NCI-H226 (cell line): ENCODE measurements around the gene GATA3.

Experiments
- DNase-seq: peaks from one replicate; pipeline ENCODE4 v3.0.0-alpha.2; 2015

The GATA3 gene

DNA sequence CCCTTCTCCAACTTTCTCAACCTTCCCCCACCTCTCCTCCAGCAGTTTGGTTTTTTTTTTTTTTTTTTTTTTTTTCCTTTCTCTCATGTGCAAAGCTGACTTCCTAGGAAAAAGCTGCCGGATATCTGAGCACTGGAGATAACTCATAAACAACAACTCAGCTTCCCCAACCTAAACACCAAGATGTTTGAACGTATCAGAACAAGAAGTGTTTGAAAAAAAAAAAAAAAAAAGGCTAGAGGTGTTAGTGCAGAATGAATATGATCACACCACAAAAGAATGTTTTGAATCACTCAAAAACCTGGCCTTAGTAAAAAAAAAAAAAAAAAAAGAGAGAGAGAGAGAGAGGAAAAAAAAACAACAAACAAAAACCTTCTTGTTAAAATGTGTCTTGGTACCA is 11.2 kb downstream of the GATA3 start:
- peak; percentile 44 for DNase-seq

DNA sequence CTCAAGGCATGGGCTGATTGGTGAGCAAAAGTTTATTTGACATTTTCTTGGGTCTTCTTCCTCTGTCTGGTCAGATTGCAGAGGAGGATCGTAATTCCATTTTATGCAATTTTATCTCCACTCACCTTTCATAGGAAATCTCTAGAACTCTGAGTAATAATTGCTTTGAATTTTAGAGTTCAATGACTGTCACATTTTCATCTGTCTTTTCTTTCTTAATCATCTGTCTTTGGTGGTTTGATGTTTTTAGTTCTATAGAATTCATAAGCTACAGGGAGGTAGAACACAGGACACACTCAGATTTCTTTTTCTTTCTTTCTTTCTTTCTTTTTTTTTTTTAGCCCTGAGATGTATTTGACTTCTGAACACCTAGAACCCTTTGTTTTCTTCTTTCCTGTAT is 11.6 kb downstream of the GATA3 start:
- no peak for DNase-seq

DNA sequence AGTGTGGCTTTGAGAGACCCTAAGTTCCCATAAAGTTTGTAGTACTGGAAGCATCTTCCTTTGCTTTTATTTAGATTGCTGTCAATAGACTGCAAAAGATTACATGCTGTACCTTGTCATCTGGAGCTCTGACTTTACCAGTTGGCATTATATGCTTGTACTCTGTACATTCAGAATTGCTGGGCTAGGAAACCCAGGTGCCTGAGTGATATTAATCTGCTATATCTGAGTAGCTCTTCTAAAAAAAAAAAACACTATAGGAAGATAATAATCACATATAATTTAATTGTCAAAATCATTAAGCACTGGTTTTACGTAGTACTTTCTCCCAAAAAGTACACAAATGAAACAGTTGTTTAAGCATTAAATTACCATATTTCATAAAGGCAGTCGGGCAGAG is 12.3 kb downstream of the GATA3 start:
- DNase-seq: no peak

DNA sequence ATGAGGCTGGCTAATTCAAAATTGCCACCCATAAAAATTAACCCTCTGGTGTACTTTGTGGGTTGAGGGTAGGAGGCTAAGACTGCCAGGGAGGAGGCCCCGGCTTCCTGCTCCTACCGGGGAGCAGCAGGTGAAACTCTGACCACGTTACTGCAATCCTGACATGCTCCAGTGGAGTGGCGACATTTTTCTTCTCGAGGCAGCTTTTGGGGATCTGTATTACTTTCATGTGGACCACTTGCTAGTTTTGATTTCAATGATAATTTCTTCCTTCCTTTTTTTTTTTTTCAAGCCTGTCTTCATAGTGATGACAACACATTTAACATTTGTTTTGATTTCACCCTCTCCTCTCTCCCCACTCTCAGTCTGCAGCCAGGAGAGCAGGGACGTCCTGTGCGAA is 14.6 kb downstream of the GATA3 start:
- no peak for DNase-seq

DNA sequence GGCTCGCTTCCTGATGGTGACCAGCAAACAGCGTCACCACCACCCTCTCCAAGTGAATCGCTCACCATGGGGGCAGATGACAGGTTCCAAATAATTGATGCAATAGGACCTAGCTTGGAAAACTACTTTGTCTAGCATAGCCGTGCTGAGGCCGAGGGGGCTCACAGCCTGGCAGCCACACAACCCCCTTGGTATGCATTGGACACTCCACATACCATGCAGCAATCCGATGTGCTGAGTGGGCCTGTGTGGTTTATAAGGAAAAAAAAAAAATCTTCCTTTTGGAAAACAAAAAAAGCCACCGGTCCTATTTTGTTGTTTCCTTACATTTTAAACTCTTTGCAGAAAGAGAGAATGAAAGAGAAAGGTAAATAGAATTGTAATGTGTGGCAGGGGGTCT is 15.1 kb downstream of the GATA3 start:
- no peak for DNase-seq

DNA sequence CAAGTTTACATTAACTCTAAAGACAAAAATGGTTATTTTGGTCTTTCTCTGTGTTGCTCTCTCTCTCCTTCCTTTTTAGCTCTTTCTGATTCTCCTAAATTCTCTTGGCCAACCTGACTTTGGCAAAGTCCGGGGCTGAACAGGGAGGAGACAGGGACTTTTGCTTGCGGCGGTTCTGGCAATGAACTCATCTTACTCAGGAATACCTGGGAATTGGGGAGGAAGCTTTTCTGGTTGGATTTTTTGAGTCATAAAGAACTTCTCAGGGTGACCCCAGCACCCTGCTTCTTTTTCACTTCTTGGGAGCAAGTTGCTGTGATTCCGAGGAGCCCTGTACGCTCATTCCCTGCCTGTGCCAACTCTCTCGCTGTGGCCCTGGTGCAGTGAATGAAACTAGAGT is 16.0 kb downstream of the GATA3 start:
- no peak for DNase-seq

DNA sequence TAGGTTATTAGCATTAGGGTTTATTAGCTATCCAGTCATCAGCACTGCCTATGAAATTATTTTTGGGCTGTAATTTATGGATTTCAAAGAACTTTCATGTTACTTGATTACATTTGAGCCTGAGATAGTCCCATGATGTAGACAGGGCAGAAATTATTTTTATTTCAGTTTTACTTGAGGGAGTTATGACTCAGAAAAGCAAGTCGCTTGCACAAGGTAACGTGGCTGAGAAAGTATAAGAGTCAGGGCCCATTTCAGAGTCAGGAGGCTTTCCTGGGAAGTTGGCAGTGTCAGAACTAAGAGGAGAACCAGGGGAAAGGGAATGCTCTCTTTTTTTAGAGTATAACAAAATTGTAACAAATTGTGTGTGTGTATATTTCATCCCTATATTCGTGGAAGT is 16.5 kb downstream of the GATA3 start:
- DNase-seq: no peak

DNA sequence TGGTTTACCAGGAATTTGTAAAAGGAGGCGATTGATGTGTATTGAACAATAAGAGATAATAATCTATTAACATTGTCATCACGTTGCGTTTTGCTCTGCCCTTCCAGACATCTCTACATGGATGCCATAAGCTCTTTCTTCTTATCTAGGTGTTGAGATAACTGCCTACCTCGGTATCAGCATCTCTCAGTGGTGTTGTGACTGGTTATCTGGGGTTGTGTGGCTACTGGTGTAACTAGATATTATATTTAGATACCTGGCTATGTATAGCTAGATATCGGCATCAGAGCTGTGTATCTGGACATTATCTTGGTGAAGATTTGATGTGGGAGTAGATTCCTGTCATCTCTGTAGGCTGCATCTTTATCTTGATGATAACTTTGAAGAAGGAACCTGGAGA is 17.2 kb downstream of the GATA3 start:
- no peak for DNase-seq

DNA sequence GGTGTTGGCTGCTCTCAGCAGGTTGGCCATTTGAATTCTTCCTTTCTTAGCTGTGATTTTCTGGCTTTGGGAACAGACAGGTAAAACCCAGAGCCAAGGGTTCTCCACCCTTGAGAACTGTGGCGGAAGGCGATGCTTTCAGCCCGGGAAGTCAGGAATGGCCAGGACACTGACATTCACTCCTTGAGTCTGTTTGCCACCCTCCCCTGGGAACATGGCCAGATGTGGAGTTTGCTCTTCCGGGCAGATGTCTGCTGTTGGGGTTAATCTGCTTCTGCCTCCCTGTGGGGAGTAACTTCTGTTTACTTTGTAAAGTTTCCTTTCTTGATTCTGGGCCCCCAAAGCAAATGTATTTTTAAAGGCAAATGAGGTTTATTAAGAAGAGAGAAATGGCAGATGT is 17.7 kb downstream of the GATA3 start:
- DNase-seq: no peak

DNA sequence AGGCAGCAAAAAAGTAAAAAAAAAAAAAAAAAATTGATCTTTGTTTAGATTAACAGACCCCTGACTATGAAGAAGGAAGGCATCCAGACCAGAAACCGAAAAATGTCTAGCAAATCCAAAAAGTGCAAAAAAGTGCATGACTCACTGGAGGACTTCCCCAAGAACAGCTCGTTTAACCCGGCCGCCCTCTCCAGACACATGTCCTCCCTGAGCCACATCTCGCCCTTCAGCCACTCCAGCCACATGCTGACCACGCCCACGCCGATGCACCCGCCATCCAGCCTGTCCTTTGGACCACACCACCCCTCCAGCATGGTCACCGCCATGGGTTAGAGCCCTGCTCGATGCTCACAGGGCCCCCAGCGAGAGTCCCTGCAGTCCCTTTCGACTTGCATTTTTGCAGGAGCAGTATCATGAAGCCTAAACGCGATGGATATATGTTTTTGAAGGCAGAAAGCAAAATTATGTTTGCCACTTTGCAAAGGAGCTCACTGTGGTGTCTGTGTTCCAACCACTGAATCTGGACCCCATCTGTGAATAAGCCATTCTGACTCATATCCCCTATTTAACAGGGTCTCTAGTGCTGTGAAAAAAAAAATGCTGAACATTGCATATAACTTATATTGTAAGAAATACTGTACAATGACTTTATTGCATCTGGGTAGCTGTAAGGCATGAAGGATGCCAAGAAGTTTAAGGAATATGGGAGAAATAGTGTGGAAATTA is 19.4 kb downstream of the GATA3 start:
- no peak for DNase-seq

DNA sequence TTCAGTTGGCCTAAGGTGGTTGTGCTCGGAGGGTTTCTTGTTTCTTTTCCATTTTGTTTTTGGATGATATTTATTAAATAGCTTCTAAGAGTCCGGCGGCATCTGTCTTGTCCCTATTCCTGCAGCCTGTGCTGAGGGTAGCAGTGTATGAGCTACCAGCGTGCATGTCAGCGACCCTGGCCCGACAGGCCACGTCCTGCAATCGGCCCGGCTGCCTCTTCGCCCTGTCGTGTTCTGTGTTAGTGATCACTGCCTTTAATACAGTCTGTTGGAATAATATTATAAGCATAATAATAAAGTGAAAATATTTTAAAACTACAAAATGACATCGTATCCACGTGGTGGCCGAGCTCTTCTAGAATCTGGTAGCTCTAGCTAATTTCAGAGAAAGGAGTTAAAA is 20.4 kb downstream of the GATA3 start:
- no peak for DNase-seq

DNA sequence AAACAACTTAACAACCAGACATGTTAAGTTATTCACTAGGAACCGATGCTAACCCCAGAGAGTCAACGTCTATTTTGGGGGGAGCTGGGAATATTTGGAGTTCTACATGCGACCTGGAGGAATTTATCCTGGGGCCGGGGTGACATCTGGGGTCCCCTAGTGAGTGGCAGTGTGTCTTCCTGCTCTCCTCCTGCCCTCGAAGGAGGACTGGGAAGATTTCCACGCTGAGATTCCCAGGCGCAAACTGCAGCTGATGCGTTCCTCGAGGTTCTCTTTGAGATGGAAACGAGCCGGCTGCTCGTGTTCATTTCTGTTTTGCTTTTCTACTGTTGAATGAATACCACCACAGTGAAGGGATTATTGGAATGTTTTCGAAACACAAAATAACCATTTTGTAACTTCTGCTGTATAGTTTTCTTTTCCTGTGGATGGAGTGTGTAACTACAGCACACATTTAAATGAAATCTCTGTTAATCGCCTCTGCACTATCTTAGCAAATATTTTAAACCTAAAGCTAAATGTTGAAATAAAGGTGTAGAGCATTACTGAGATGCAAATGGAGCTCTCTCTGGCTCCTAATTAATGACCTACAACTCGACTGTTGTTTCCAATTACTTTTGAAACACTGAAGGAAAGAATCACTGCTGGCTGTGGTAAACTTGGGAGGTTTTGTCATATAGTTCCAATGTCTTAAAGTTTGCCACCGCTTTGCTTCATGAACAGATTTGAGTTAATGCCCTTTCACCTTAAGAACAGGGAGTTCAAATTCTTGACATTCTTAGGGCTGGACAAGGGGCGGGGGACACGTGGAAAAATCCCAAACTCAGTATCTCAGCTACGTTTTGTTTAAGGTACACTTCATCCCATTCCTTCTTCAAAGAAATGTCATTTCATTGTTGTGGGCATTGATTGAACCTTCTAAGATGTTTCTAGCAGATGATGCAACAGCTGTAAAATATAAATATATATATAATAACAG is 21.1 kb downstream of the GATA3 start:
- no peak for DNase-seq

DNA sequence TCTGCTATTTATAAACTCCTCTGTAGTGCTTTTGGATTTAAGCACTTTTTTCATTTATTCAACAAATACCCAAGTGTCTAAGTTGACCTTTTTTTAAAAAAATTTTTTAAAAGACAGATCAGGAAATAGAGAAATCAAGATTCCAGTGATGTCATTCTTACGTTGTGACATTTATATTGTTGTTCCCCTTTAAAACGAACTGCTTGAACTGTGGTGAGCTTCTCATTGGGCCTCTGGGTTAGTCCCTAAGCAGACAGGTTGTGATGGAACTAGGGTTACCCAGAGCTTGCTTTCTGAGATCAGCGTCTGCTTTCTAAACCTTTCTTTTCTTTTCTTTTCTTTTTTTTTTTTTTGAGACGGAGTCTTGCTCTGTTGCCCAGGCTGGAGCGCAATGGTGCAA is 22.4 kb downstream of the GATA3 start:
- no peak for DNase-seq

DNA sequence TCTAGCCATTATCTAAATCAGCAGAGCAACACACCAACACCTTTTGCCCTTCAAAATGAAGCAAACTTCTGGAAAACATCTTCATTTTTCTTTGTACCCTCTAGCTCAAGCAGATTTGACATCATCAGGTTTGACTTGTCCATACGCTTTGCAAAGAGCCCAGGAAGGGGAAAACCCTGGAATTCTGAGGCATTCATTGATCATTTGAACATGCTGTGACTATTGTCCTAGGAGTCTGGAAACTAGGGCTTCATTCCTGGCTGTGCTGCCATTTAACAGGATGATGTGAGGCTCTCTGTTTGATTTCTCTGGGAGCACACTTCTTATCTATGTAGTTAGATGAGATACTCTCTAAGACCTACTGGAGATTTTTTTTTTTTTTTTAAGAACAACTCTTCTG is 23.5 kb downstream of the GATA3 start:
- no peak for DNase-seq

DNA sequence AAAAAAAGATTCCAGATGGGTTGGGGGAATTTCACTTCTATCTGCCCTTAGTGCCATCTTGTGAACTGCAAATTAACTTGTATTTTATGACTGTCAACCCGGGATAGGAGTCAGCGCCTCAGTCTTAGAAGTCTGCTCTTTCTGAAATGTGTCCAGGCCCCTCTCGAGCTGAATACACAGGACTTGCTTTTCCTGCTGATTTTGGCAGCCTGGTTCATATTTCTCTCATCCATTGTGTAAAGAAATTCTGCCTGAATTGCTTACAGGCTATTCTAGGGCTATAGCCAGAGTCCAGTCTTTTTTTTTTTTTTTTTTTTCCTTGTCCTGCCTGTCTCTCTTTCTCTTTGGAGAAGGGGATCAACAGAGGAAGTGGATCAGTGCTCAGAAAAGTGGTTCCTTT is 24.6 kb downstream of the GATA3 start:
- no peak for DNase-seq

DNA sequence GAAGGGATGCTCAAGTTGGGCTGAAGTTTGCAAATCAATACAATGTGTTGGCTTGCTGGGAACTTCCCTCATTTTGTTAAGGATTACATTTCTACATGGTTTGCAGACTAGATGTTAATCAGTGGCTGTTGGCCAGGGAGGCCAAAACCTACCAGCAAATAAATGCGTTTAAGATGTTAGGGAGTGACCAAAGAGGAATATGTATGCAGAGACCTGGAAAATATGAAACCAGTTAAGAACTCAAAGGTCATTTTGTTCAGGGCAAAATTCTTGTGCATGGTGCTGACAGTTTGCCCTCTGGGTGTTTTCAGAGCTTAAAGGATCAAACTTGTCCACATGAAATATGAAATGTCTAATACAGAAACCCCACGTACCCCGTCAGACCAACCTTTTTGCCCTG is 30.3 kb downstream of the GATA3 start:
- no peak for DNase-seq

DNA sequence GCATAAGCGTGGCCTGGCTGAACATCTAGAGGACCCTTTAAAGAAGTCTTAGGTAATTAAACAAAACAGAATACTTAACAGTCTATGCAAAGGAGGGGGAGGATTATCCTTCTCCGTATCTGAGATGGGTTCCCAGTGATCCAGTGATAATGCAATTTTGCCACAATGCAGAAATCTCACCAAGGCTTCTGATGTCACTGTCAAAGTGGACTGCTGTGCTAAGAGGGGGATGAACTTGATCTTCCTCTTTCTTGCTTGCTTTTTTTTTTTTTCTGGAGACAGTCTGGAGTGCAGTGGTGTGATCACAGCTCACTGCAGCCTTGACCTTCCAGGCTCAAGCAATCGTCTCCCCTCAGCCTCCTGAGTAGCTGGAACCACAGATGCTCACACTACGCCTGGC is 30.8 kb downstream of the GATA3 start:
- no peak for DNase-seq

DNA sequence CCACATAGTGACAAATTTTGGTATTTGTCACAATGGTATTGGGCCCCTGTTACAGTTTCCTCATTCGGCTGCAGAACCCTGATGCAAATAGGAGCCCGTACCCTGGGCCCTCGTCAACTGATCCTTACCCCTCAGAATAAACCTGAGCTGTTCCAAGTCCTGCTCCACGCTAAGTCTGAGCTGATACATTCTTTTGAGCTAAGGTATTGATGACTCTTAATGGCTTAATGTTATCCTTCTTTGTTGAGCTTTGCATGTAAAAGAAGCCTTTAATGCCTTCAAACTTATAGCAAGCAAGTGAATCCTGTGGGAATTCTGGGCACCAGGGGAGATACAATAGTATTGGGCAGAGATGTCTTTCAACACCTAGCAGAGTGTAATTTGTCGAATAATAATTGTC is 31.8 kb downstream of the GATA3 start:
- no peak for DNase-seq

DNA sequence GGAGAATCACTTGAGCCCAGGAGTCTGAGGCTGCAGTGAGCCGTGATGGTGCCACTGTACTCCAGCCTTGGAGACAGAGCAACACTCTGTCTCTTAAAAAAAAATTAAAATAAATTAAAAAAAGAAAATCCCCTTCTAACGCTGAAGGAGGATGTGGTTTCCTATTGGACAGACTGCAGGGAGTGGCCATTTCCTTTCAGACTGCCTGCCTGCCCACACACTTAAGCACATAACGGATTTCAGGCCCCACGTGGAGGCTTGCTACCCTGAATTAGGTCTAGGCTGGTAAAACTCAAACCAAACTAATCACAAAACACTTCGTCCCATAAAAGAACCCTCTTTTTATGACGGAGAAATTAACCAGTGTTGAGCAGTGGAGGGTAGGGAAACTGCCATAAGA is 34.0 kb downstream of the GATA3 start:
- DNase-seq: no peak

DNA sequence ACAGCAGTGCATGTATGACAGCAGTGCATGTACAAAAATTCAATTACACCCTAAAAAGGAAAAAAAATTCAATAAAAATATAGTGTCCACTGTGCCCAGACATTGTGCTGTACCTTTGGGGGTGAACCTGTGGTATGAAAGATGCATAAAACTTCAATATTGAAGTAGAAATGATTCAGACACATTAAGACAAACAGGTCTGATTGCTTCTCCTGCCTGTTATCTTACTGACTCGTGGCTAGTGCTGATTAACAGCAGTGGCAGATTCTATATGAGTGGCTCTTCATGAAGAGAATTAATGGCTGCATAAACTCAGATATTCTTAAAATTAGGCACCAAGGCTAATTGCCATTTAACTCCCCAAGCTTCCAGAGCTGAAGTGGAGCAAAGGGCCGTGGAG is 37.9 kb downstream of the GATA3 start:
- DNase-seq: no peak

DNA sequence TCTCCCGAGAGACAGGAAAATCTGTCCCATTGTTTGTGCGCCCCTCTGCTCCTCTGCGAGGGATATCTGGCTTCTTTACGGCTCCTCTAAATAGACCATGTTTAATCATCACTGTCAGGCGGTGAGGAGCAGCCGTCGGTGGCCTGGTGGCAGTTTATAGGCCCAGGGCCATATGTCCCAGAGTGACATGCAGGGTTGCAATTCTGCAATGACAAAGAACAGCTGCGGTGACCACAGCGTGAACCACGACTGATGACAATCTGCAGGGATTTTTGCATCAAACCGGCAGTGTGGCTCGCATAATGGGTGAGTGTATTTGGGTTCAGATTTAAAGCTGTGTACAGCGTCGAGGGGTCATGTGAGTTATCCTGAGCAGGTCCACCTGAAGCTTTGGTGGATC is 41.5 kb downstream of the GATA3 start:
- DNase-seq: no peak

DNA sequence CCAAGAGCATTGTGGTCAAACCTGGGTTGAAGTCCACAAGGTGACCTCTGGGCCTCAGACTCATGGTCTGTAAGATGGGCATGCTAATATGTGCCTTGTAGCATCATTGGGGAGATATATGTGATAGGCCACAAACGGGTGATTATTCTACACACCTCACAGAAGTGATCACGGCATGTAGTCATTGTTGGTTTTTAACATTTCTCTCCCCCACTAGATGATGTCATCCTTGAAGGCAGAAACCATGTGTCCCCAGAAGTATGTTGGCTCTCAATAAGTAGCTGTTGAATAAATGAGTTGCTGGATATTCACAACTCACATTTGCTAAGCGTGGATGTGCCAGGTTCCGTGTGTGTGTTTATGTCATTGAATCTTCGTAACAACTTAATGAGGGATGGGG is 42.4 kb downstream of the GATA3 start:
- no peak for DNase-seq

DNA sequence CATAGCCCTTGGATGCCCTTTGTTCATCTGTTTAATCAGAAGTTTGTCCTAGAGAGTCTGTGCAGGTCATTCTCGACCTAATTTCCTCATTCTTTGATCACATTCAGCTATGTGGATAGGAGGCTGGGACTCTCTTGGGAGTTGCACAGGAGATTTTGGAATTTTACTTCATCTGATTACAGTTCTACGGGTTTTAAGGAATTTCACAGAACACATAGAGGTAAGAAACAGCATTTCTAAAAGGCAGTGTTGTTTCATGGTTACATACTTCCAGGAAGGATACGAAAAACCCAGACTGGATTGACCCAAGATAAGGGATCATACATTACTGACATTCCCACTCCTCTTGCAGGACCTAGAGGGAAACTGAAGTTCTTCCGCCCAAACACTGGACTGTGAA is 45.9 kb downstream of the GATA3 start:
- DNase-seq: no peak

DNA sequence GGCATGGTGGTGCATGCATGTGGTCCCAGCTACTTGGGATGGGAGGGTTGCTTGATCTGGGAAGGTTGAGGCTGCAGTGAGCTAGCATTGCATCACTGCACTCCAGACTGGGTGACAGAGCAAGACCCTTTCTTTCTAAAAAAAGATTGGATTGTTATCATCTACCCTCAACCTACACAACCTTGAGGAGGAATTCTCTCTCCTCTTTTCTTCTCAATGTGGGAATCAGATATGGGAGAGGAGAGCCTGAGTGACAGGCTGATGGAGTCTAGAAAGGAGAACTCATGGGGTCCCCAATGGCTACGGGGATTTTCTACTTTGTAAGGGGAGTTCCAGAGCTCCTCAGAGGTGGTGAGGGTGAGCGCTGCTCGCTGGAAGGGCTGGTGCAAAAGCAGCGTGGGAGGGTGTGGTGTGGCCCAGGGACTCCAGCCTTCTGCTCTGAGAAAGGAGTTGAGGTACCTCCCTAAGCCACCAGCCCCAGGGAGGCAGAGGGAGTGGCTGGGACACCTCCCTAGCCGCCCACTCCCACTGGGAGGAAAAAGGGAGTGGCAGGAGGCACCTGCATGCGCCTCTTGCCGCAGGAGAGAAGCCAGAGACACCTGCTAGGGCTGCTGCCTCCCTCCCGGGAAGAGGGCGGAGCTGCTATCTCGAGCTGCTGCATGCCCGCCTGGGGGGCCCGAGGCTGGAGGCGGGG is 48.4 kb downstream of the GATA3 start:
- DNase-seq: no peak
